RWPE1 (cell line): ENCODE measurements around the gene MRPL36.

Source experiments
- CTCF ChIA-PET: fragments of 350-600 bp; sonication (Branson Sonifier 250); formaldehyde crosslinking; extraction: SDS; loops from one replicate; lab custom pipeline; 2021; lab: Yijun Ruan, JAX
- POLR2A ChIA-PET: fragments of 400-600 bp; formaldehyde crosslinking; extraction: SDS; loops from one replicate; lab custom pipeline; 2020; ENCODE audit warnings: antibody characterized with exemption; ENCODE audit not compliant: low non-redundant PET; lab: Yijun Ruan, JAX
- DNase-seq: peaks from one replicate; pipeline ENCODE4 v3.0.0; 2012; ENCODE audit warnings: low spot score
- H3K27ac ChIP-seq: fragments of 450-650 bp; 2 replicates; pipeline ENCODE4 v1.5.1; 2017
- TF ChIP-seq, protein P1 (sequence below): fragments of 450-650 bp; conservative IDR thresholded peaks from 2 replicates; pipeline ENCODE4 v1.5.1; 2017; ENCODE audit warnings: low read depth, mild to moderate bottlenecking

Gene MRPL36

DNA sequence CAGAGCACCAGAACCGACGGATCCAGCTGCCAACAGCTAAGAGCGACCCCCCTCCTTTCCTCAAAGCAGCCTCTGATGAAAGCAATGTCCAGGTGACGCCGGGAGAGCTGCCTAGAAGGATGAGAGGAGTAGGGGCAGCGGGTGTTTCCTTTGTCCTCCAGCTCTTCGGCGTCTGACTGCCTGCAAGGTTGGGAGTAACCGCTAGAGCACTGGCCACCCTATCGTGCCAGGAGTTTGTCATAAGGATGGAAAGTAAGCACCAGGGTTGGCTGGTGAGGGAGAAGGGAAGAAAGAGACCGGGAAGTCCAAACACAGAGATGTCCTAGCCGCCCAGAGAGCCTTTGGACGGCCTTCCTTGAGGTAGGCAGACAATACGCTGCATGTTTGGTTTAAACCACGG, 10.8 kb downstream of the MRPL36 start:
- CTCF ChIA-PET = interaction anchor here (0.5 kb wide), 1 partner anchor 194 kb away, joined by 4 read pairs; no protein-coding TSS in a partner anchor
- peak overlapping the region; percentile 26 for H3K27ac ChIP-seq
- POLR2A ChIA-PET = no interaction called here
- TF ChIP-seq, protein P1, sequence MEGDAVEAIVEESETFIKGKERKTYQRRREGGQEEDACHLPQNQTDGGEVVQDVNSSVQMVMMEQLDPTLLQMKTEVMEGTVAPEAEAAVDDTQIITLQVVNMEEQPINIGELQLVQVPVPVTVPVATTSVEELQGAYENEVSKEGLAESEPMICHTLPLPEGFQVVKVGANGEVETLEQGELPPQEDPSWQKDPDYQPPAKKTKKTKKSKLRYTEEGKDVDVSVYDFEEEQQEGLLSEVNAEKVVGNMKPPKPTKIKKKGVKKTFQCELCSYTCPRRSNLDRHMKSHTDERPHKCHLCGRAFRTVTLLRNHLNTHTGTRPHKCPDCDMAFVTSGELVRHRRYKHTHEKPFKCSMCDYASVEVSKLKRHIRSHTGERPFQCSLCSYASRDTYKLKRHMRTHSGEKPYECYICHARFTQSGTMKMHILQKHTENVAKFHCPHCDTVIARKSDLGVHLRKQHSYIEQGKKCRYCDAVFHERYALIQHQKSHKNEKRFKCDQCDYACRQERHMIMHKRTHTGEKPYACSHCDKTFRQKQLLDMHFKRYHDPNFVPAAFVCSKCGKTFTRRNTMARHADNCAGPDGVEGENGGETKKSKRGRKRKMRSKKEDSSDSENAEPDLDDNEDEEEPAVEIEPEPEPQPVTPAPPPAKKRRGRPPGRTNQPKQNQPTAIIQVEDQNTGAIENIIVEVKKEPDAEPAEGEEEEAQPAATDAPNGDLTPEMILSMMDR = no peak
- DNase-seq = no peak

DNA sequence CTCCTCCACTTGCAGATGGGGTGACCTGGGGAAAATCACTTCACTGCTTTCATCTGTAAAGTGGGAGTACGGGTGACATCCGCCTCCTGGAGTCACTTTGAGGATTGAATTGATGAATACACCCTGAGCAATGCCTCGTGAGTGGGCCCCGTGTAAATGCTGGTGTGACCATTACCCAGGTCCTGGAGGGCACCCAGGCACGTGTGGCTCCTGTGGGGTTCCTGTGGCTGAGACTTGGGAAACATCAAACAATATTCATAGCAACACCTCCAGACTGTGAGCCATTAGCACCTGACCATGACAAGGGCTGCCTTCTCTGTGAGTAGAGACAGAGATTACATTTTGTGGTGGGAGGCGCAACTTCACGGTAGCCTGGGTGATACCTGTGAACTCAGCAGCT, 11.4 kb downstream of the MRPL36 start:
- TF ChIP-seq, protein P1 = no peak
- DNase-seq = no peak
- no peak overlapping the region for H3K27ac ChIP-seq
- ChIA-PET CTCF (interaction anchor here (0.5 kb wide), 1 partner anchor 193 kb away, joined by 4 read pairs; no protein-coding TSS in a partner anchor), POLR2A (no interaction called here)

DNA sequence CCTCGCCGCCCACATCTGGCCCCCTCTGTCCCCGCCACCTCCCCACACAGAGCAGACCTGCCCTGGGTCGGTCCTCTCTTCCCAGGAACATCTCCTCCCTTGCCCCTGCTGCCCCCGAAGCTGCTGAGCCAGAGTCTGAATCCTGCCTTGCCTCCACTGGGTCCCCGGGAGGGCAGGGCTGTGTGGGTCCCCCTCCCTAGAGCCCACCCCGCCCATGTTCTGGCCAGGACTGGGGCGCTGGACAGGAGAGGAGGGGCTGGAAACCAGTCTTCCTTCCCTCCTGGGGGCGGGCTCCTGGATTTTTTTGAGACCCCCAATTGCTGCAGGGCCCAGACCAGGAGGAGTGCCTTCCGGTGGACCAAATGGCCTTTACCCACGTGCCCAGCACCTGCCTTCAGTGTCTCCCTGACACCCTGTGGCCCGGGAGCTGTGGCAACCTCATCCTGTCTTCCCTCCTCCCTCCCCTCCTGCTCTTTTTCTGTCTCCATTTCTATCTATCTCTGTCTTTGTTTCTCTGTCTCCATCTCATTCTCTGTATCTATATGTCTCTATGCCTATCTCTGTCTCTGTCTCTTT, 12.1 kb downstream of the MRPL36 start:
- POLR2A ChIA-PET = no interaction called here
- TF ChIP-seq, protein P1 = no peak
- H3K27ac ChIP-seq = no peak overlapping the region
- CTCF ChIA-PET = interaction anchor here (0.5 kb wide), 1 partner anchor 393 kb away, joined by 5 read pairs; no protein-coding TSS in a partner anchor
- DNase-seq = no peak

DNA sequence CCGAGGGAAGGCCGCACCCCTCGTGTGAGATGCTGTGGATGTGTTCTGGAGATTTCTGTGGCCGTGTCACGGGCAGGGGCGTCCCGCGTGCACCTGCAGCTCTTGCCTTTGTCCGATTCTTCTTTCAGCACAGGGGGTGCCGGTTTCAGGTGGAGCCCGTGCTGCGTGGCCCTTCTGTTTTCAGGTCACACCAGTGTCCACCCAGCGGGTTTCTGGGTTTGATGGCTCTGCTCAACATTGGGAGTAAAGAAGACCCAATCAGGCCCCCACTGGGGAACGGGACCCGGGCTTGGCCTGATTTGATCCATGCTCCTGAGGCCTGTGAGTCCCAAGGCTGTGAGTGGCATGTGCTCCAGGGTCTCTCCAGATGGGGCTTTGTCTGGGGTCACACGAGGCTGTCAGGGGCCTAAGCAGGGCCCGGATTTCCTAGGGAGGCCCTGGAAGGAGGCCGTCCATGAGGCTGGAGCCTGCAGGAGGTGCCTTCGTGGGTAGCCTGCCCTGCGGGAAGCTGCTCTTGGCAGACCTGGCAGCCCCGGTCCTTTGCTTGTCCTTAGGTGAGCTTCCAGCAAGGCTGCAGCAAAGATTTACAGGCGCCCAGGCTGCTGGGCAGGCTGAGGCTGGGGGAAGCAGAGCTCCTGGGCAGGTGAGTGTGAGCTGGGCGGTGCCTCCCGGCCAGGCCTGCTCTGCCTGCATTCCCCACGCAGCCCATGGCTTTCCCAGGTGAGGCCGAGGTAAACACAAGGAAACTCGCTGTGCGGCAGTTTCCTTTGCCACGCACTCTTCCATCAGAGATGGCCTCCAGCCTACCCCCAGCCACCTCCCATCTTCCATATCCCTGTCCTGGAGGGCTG, 12.8 kb downstream of the MRPL36 start:
- CTCF ChIA-PET = interaction anchor here (0.5 kb wide), 1 partner anchor 393 kb away, joined by 5 read pairs; no protein-coding TSS in a partner anchor
- no peak overlapping the region for H3K27ac ChIP-seq
- no peak for DNase-seq
- POLR2A ChIA-PET = no interaction called here
- TF ChIP-seq, protein P1 = no peak

DNA sequence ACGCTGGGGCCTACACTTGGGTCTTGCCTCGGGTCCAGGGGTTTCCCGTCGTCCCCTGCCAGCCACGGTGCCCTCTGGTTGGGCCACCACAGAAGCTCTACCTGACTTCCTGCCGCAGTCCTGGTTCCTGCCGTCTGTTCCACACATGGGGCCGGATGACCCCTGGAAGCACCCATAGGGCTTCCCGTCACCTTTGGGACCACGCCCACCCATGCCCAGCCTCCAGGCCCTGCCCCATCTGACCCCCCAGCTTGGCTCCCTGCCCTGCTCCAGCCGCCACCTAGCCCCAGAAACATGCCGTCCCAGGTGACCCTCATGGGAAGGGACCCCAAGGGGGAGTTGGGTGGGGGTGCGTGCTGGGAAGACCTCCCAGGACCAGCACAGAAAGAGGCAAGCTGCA, 13.7 kb downstream of the MRPL36 start:
- TF ChIP-seq, protein P1 = no peak
- ChIA-PET CTCF (interaction anchor here (0.6 kb wide), 1 partner anchor 28 kb away, joined by 3 read pairs; no protein-coding TSS in a partner anchor), POLR2A (no interaction called here)
- no peak overlapping the region for H3K27ac ChIP-seq
- DNase-seq = no peak

DNA sequence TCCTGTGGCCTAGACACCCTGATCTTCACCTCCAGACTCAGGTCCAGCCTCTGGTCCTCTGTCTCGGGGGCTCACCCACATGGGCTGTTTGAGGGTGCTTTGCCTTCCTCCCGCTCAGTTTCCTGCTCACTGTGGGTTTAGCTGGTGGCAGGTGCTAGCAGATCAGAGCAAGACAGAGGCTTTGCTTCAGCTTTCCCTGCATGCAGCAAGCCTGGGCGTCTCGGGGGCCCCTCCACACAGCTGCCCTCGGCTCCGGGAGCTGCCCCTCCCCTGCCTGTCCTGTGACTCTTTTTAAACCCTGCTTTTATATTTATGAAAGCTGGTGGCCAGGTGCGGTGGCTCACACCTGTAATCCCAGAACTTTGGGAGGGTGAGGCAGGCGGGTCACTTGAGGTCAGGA, 14.6 kb downstream of the MRPL36 start:
- ChIA-PET CTCF (no interaction called here), POLR2A (no interaction called here)
- DNase-seq = no peak
- no peak overlapping the region for H3K27ac ChIP-seq
- TF ChIP-seq, protein P1 = no peak
